HG02981 (cell line): Measurements from ENCODE around the gene FSCN2.

Experiments used
- ATAC-seq: cut with Tn5 transposase; IDR thresholded peaks from one replicate; pipeline ENCODE4 v1.9.1; 2021; ENCODE audit warnings: mild to moderate bottlenecking, moderate library complexity; ENCODE audit not compliant: unreplicated experiment

The FSCN2 gene

DNA sequence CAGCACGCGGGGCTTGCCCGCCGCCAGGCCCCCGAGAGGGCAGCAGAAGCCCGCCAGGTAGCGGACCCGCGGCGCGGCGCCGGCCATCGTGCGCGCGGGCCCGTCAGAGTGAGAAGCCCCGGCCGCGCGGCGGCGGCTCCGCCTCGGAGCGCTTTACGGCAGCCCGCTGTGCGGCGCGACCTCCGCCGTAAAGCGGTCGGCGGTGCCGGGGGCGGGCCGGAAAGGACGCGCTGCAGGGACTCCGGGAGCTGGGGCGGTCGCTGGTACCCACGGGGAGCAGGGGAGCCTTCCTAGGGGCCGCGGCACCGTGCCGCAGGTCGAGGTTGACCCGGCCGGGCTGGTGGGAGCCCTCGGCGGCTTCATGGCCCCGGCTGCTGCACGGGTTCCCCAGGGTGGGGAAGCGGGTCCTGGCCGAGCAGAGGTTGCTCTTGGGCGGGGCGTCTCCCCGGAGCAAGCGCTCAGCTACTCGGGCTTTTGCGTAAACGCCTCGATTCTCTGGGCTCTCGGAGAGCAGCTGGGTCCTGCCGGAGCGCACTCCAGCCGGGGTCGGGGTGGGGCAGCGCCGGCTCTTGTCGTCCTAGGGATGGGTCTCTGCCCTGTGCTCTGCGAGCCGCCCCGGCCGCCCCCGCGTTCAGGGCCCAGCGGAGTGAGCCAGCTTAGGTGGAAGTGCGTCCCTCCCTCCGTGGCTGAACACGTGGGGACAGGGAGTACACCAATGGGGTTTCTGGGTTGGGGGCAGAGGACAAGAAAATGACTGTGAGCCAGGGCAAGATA is 24.3 kb downstream of the FSCN2 start, which contains the start of gene FAAP100:
FAAP100 (minus strand) TSS at position 110 of the 774 bp plus-strand sequence; CDS start at position 87, 23 bp downstream.
- ATAC-seq, result peak; percentile 41

DNA sequence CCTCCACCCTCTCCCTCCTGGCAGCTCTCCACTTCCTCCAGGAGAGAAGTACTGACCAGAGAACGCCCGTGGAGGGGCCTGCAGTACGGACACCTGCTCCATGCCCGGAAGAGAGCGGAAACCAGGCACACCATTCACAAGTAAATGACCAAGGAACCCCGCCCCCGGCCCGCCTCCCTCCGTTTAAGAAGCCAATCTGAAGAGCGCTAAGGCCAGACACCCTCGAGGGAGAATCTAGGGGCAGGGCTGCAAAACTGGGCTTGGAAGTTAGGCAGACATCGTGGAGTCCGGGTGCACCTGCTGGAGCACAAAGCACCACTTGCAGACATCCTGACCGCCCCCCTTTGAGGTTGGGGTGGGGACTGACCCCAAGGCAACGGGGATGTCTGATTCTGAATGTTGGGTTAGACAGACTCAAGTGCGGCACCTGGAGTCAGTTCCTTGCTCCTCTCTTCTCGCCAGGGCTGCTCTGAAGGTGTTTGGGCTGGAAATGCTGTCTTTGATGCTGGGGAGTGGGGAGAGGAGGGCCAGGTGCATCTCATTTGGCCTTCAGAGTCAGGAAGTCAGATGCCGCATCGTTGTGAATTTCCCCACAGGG is 24.9 kb downstream of the FSCN2 start:
- peak; percentile 28 for ATAC-seq

DNA sequence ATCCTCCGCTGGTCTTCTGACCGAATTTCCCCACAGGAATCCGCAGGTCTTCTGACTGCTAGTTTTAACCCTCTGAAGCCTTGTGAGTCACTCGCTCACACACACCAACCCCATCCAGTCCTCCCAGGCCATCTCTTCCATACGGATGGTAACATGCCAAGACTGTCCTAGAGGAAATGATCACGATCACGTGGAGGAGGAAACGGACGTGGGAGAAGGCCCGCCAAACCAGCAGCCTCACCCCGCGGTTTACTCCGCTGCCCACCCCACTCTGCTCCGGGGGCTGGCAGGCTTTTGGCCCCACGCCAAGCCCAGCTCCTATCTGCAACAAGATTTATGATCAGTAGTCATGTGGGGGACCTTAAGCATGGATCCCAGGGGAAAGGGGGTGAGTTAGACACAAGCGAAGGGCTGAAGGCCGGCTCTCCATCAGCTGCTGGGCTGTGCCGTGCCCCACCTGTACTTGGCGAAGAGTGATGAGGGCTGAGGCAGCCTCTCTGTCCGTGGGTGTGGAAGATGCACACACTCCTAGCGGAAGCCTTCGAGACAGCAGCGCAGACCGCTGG is 25.5 kb downstream of the FSCN2 start:
- no peak for ATAC-seq

DNA sequence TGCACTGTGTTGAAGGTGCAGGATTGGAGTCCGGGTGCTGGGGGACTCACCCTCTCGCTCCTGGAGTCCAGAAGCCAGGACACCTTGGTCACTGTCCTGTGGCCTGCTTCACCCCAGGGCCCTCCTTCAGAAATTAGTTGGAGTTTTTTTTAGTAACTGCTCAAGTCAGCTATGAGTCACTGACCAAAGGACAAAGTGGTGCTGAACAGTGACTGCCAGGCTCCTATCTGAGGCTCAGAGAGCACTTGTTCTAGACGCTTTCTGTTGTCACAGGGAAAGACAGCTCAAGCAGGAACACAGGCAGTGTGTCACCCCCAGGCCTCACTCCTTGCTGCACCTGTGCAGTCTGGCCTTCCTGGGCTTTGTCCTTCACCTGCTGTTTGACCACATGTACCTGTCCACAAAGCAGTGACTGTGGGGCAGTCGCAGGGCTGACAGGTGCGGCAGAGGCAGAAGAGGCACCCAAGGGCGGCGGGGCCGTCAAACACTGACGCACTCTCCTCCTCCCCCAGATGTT is 28.1 kb downstream of the FSCN2 start:
- ATAC-seq, result no peak

DNA sequence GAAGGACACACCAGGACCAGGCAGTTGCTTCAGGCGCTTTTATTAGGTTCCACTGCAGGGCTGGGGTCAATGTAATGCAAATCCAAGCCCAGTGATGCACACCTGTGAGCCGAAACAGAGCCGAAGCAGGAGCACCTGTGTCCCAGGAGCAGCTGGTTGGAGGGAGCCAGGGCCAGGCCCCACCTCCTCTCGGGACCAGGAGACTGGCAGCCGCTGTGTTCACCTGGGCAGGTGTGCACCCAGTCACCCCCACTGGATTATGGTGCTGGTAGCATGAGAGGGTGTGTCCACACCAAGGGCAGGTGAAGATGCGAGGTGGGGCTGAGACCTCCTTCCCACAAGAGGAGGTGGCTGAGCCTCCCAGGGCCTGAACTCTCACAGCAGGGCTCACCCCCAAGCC is 28.7 kb downstream of the FSCN2 start:
- ATAC-seq, result no peak

DNA sequence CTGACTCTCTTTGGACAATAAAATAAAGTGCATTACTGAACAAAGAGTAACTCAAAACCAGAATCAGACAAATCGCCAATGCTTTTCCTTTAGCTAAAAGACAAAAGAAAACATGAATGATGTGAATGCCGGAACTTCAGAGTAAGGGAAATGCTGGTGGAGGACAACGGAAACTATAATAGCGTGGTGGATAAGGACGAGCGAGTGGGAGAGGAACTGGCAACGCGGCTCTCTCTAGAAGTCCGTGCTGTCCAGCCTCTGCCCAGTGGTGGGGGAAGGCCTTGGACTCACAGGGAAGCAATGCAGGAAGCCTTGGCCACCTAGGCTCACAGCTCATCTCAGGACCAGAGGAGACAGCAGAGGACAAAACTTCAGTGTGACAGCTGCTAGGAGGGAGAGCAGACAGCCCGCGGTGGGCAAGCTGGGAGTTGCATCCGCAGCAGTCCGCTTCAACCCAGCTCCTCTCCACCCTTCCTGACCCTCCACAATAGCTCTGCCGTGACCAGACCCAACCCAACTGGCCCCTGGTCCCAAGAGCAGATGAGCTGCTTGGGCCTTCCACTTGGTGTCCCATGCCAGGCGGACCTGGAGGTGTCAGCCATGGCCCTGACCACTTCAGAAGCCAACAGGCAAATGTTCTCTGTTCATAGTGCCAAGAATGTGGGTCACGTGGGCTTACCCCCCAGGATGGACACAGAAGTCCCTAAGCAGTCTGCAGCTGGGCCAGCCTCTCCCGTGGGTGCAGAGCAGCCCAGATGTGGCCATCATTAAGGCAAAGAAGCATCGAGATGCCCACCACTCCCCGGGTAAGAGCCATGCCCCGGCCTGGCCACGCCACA is 29.3 kb downstream of the FSCN2 start:
- no peak for ATAC-seq

DNA sequence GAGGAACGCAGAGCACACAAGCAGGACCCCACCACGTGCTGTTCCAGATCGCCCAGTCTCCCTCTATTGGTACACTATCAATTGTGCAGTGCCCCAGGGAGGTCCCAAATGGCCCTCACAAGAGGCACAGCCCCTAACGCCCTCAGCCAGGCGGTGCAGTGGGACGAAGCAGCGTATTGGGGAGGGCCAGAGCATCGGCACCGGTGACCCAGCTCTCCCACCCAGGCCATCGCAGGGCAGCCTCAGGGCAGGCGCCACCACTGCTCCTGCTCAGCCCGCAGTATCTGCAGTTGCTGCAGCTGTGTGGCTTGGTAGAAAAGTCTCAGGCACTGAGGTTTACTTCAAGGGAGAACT is 29.9 kb downstream of the FSCN2 start:
- ATAC-seq, result no peak

DNA sequence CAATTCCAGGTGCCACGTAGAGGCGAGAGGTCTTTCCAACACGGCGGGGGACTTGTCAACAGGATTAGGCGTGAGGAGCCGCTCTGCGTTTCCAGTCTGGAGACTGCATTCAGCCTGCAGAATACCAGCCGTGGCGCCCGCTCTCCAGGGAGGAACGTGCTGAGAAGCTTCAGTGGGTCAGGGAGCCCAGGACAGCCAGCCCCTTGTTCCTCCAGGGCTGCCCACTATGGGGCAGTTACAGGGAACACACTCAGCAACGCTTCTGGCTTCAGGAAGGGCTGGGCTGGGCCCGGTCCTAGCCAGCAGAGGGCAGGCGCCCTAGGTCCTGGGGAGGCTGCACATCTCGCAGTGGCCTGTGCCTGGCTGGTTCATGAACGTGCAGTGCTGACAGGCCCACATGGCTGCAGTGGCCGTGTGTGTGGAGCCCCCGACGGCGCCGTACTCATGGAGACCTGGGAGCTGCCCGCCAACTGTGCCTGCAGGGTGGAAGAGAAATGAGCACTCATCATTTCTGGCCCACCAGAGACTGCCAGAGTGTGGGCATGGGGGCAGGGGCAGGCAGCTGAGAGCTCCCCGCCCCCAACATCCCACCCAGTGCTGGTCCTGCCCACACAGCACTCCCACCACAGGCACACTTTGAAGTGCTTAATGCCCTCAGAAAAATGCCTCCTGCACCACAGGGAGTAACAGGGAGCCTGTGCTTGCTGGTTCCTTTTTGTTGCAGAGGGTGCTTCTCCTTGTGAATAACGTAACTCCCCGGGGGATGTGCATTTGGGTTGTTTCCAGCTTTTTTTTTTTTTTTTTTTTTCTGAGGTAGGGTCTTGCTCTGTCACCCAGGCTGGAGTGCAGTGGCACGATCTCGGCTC is 31.0 kb downstream of the FSCN2 start:
- no peak for ATAC-seq

DNA sequence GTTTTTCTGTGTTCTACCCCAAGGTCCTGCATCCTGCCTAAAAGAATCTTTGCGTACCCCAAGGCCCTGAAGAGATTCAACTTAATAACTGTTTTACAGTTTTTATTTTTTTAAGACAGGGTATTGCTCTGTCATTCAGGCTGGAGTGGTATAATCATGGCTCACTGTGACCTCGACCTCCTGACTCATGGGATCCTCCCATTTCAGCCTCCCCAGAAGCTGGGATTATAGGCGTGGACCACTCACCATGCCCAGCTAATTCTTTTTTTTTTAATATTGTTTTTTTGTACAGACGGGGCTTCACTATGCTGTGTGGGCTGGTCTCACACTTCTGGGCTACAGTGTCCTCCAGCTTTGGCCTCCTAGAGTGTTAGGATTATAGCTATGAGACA is 33.3 kb downstream of the FSCN2 start:
- ATAC-seq, result no peak

DNA sequence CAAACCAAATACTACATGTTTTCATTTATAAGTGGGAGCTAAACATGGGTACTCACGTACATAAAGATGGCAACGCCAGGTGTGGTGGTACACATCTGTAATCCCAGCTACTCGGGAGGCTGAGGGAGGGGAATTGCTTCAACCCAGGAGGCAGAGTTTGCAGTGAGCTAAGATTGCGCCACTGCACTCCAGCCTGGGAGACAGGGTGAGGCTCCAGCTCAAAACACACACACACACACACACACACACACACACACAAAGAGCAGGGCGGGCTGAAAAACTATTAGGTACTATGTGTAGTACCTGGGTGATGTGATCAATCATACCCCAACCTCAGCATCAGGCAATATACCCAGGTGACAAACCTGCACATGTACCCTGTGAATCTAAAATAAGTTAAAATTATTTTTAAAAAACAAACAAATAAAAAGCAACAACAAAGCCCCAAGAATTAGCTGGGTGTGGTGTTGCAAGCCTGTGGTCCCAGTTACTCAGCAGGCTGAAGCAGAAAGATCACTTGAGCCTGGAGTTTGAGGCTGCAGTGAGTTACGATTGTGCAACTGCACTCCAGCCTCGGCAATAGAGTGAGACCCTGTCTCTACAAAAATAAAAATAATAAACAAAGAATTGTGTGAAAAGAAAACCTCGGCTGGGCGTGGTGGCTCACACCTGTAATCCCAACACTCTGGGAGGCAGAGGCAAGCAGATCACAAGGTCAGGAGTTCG is 35.8 kb downstream of the FSCN2 start:
- ATAC-seq, result no peak

DNA sequence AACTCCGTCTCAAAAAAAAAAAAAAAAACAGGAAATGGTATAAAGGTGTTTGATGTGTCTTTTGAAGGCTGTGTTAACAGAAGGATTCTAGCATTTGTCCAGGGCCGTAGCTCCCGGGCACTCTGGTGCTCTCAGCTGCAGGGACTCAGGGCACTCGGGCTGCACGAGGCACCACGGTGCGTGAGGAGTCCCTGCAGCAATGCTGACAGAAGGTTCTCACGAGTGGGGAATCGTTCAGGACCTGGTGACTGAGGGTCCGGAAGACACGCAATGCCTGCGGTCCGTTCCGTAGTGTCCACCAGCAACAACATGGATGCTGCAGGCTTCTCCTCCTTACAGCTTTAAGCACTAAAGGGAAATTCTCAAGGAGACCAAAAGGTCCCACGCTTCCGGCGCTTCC is 36.6 kb downstream of the FSCN2 start:
- no peak for ATAC-seq

DNA sequence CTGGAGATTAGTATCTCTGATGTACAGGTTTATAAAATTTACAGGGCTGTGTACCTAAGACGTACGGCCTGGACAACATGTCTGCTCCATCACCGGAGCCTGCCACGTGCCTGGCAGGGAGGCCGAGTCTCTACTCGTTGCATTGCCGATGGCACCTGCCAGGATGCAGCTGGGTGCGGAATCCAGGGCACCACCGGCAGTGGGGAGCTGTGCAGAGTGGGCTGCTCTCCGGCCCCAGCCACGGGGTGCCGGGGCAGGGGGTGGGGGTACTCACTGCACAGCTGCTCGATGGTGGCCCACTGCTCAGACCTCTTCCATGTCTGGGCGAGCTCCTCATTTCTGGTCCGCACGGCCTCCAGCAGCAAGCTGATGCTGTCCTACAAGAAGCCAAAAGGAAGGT is 37.1 kb downstream of the FSCN2 start:
- no peak for ATAC-seq

DNA sequence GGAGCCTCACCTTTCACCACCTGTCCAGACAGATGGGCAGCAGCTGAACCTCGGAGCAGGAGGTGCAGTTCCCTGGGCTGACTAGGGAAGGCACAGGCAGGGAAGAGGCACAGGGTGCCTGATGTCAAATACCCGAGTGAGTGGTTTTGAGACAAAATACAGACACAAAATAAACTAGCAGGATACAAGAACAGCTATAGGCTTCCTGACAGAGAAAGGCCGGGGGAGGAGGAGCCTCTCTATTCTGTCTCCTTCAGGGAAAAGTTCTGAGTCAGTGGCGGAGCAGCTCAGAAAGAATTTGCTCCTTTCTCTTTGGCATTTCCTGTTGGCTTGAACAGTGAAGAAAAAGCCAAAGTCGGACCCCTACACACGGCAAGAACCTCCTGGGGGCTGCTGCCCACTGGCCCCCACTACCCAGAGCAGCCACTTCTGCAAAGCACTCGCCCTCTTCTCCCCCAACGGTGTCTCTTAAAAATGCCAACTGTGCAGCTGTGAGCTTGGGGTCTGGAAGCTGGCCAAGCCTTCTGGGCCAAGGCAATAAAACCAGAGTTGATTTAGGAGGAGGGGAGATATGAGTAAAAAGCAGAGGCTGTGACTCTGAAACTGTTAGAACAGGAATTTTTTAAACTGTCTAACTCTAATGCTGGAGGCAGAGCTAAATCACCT is 38.4 kb downstream of the FSCN2 start:
- ATAC-seq, result no peak

DNA sequence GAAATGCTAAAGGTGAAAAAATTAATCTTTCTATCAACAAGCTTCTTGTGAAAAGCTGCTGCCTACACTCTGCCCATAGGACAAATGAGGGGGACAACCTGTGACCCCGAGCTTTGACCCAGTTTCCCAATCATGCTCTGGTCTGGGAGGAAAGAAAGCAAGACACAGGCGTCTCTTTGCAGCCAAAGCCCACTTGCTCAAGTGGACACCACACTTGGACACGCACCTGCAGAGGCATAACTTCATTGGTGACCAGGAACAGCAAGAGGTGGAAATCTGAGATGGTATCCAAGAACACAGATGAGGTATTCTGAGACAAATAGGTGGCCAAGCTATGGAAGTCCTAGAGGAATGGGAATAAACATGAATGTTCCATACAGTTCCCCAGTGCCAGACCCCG is 39.0 kb downstream of the FSCN2 start:
- no peak for ATAC-seq

DNA sequence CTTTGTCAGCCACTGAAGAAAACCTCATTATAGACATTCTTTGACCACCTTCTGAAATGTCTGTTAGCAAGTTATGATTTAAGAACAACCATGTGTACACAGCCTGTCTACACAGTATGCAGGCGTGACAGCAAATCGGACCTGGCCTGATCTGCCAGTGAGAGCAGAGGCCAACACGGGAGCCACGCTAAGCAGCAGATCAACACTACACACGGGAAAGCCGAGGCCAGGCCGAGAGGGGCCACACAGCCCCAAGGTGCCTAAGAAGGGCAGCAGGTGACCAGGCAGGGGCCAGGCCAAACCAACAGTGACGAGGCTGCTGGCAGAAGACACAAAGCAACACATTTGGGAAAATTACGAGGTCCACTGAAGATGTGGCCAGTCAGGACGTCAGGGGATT is 40.2 kb downstream of the FSCN2 start:
- no peak for ATAC-seq

DNA sequence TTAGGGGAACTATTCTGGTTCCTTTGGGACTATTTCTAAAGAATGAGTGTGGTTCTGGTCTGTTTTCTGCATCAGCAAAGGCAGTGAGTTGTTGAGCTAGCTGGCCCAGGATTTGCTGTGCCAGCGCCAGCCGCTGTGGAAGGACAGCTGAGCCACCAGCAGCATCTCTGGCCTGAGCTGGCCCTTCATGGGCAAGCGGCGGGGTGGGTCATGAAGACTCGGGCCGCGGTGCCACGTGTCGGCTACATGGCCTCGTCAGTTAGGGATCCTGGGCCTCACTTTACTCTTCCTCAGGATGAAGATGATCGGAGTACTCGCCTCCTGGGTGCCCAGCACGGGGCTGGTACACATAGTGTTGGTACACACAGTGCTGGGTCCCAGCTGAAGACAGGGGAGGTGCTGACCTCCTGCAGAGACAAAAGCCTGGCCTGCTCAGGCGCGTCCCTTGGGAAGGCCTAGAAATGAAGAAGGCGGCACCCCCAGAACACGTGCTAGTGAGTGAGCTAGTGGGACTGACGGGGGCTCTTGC is 41.9 kb downstream of the FSCN2 start:
- no peak for ATAC-seq

DNA sequence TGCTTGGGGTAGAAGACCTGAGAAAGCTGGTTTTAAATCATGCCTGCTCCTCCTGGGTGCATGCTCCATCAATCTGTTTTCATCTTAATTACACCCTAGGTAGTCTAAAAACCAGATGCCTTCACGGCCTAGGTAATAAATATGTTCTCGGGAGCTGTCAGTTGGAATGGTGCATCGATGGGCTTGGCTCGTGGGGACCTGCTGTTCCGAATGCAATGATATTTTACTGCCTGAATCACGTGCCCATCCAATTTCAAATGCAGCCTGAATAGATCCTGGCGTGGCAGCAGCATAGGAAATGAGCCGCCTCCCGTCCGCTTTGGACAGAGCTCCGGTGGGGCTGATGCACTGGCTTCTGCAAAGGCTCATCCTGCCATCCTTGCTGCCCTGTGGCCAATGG is 42.8 kb downstream of the FSCN2 start:
- no peak for ATAC-seq

DNA sequence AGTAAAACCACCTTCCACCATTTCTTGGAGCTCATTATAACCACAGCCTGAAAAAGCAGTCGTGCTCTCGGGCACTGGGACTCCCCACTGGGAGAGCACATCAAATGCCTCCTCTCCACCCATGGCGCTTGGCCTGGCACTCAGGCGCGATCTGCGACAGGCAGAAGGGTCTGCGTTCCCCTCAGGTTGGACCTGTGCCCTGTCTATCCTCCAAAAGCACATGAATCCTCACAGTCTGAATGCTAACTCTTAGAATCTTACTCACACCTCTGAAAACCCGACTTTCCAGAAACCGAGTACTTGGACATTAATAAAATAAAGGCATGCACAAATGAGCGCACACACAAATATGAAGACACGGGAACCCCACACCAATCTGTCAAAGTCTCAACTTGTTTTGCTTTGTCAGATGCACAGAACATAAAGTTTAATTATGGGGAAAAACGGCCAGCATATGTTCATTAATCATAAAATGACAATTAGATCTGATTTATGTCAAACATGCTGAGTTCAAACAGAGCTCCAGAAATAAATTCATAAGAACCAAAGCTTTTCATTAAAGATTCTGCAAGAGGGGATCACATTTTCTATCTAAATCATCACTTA is 44.5 kb downstream of the FSCN2 start:
- no peak for ATAC-seq
